ENCODE results near the gene FOXD4.
"Not testable (repeated sequence)": the region's sequence is repeated elsewhere in the genome, so short reads cannot be mapped to it uniquely, and the experiment has no call there.

The FOXD4 gene

DNA sequence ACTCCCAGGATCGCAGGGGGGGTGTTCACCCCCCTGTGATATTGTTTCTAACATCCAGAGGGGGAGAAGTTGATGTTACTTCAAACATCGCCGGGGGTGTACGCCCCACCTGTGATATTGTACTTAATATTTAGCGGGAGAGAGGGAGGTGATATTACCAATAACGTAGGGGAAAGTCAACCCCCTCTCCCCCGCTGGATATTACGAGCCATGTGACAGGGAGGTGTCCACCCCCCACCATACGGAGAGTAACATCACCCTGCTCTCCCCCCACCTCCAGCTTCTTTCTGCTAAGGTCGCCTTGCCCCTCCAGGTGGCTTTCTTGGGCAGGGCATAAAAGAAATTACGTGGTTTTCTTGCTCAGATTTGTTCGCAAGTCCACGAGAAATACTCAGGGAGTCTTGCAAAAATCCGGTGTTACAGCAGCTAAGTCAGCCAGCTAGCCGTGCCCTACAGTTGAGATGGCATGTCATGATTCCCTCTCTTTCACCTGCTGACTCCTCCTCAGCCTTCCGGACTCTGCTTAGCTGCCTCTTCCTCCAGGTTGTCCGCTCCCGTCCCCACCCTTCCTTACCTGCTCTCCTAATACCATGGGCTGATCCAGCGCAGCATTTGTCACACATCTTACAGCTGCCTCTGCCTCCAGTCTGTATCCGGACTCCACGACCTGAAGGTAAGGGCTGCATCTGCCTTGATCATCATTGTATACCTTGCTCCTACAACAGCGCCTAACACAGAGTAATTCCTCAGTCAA lies 9.3 kb downstream of the FOXD4 start:
- H3K9me3 ChIP-seq (ENCODE audit: control insufficient read depth, insufficient read depth, low read length); H3K4me1 ChIP-seq (ENCODE audit: insufficient read depth, low read length); H3K36me3 ChIP-seq (ENCODE audit: insufficient read depth, low read length); H3K9ac ChIP-seq (ENCODE audit: low read depth, low read length): not testable (repeated sequence)

DNA sequence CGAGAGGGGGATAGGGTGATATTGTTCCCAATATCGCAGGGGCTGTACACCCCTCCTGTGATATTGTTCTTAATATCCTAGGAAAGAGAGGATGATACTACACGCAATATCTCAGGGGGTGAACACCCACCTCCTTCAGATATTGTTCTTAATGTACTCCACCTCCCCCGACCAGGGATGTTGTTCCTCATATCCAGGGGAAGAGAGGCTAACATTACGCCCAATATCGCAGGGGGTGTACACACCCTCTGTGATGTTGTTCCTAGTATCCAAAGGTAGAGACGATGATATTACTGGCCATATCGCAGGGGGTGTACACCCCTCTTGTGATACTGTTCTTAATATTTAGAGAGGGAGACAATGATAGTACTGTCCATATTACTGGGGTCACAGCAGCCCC lies 12.2 kb downstream of the FOXD4 start:
- not testable (repeated sequence) for H3K36me3 ChIP-seq (ENCODE audit: insufficient read depth, low read length); H3K9ac ChIP-seq (ENCODE audit: low read depth, low read length); H3K4me1 ChIP-seq (ENCODE audit: insufficient read depth, low read length); H3K9me3 ChIP-seq (ENCODE audit: control insufficient read depth, insufficient read depth, low read length)

DNA sequence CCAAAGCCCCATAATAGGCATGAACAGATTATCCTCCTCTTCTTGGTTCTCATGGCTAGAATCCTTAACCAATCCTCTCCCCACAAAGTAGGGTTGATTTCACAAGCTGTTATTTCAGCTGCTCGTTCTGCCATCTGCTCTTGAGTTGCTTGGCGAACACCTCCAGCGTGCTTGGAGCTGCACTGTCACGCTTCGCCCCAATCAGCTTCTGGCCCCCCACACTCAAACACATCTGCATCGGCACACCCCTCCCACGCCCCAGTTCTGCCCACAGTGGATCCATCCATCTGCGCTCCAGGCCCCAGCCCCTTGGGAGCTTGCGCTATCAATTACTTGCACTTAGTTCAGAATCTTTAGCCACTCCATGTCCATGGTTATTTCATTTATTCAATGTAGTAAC lies 17.8 kb downstream of the FOXD4 start:
- not testable (repeated sequence) for H3K36me3 ChIP-seq (ENCODE audit: insufficient read depth, low read length); H3K4me1 ChIP-seq (ENCODE audit: insufficient read depth, low read length); H3K9ac ChIP-seq (ENCODE audit: low read depth, low read length); H3K9me3 ChIP-seq (ENCODE audit: control insufficient read depth, insufficient read depth, low read length)

DNA sequence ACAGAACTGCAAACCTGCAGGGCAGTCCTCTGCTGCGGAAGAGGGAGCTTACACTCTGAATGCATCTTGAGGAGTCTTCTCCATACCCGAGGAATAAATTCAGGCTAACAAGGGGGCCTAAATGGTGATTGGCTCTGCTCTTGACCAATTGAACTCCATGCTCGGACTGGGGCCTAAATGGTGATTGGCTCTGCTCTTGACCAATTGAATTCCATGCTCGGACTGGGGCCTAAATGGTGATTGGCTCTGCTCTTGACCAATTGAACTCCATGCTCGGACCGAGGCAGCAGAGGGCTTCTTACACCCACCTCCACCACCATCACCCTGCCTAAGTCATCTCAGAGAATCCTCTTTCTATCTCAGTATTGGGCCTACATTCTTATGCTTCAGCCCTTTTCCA lies 18.4 kb downstream of the FOXD4 start:
- H3K36me3 ChIP-seq (ENCODE audit: insufficient read depth, low read length); H3K9me3 ChIP-seq (ENCODE audit: control insufficient read depth, insufficient read depth, low read length); H3K9ac ChIP-seq (ENCODE audit: low read depth, low read length); H3K4me1 ChIP-seq (ENCODE audit: insufficient read depth, low read length): not testable (repeated sequence)

DNA sequence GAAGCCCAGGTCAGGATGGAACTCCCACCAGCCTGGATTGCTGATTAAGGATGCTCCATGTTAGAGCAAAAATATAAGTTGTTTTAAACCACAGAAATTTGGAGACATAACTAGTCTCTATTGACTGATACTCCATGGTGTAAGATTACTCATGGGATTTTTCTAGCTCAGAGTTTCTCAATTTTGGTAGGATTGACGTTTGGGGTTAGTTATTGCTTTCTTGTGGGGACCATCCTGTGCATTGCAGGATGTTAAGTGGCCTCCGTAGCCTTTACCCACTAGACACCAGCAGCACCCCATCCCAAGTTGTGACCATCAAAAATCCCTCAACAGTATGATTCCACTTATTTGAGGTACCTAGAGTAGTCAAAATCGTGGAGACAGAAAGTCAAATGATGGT lies 19.4 kb downstream of the FOXD4 start:
- not testable (repeated sequence) for H3K36me3 ChIP-seq (ENCODE audit: insufficient read depth, low read length); H3K9me3 ChIP-seq (ENCODE audit: control insufficient read depth, insufficient read depth, low read length); H3K4me1 ChIP-seq (ENCODE audit: insufficient read depth, low read length); H3K9ac ChIP-seq (ENCODE audit: low read depth, low read length)

DNA sequence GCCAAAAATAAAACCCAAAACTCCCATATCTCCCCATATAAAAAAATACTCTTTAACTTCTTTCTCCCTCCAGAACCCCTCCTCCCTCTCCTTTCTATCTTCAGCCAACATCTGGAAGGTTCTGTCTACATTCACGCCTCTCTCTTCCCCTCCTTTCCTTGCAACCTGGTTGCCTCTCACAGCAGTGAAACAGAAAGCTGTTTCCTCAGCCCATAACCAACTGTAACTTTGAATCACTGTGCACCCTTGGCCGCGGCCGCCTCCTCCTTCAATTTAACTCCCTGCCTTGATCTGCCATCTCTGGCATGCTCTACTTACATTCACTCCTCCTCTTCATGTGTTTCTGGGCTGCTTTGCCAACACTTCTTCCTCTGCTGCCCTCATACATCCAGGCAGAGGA lies 23.2 kb downstream of the FOXD4 start:
- not testable (repeated sequence) for H3K36me3 ChIP-seq (ENCODE audit: insufficient read depth, low read length); H3K9me3 ChIP-seq (ENCODE audit: control insufficient read depth, insufficient read depth, low read length); H3K4me1 ChIP-seq (ENCODE audit: insufficient read depth, low read length); H3K9ac ChIP-seq (ENCODE audit: low read depth, low read length)

DNA sequence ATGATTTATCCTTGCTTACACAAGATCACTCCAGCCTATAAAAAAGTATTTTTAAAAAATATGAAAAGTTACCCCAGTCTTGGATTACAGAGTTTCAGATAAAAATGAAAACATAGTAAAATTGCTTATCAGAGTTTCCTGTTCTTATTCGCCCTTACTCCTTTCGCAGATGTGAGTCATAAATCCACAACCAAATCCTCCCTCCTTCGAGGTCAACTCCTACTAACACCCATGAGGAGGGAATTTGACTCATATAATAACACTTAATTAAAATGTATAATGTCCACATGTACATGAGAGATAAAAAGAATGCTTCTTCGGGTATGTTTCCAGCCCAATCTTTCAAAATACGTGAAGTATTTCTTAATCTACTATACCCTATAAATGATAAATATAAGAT lies 23.9 kb downstream of the FOXD4 start:
- H3K9me3 ChIP-seq (ENCODE audit: control insufficient read depth, insufficient read depth, low read length); H3K4me1 ChIP-seq (ENCODE audit: insufficient read depth, low read length); H3K36me3 ChIP-seq (ENCODE audit: insufficient read depth, low read length); H3K9ac ChIP-seq (ENCODE audit: low read depth, low read length): not testable (repeated sequence)

DNA sequence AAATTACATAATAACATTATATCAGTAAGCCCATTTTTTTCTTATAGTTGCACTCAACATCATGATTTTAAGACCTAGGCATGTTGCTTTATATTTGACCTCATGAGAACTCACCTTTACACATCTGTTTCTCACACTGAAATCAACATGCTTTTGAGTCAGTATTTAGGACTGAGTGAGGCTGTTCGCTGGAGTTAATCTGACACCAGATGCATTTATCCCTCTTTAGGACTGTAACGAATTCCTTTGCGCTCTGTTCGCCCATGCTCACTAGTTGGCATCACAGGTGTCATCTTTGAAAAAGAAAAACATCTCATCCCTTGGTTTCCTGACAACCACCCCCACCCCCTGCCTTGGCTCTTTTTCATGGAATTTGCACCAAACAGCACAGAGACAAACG lies 24.3 kb downstream of the FOXD4 start:
- H3K9me3 ChIP-seq (ENCODE audit: control insufficient read depth, insufficient read depth, low read length); H3K9ac ChIP-seq (ENCODE audit: low read depth, low read length): not testable (repeated sequence)

DNA sequence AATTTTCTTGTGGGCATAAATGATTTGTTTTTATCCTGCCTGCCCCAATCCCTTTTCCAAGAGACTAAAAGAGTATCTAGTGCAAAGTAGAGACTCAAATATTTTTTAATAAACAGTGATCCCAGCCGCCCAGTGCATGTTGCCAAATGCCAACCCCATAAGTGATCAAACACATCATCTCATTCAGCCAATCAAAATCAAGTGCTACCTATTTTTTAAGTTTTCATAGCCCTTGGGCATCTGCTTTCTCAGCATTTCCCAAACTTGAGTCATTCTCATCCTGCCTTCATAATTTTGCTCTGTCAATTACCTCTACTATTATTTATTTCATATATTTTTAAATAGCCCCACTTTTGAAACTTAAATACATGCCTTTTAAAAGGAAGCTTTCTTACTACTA lies 27.4 kb downstream of the FOXD4 start:
- not testable (repeated sequence) for H3K36me3 ChIP-seq (ENCODE audit: insufficient read depth, low read length); H3K4me1 ChIP-seq (ENCODE audit: insufficient read depth, low read length)

More for the DNA sequence above, 24.3 kb downstream of the FOXD4 start:
- not testable (repeated sequence) for H3K4me1 ChIP-seq (ENCODE audit: insufficient read depth, low read length); H3K36me3 ChIP-seq (ENCODE audit: insufficient read depth, low read length)

DNA sequence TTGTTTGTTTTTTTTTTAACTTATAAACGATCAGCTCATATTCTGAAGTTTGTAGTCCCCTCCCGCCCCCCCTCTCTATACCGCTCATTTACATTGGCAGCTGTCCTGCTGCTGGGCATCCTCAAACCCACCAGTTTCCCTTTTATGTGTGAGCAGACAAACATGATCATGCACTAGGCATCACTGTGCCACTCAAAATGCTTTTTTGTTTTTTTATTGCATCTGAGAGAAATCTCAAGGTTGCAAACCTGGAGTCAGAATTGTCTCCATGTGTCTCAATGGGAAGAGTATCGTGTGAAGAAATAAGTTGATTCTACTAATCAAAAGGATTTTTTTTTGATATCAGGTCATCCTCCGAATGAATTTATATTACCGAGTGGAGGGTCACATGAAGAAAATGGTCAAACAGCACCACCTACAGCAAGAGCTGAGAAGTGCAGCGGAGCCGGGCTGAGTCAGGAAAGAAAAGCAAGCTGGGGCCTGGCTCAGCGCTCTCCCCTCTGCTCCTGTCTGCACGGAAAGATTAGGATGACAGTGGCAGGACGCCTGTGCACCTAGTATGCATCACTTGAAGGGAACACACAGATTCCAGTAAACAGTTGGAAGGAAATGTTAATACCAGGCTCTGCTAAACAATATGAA lies 29.7 kb downstream of the FOXD4 start:
- H3K9me3 ChIP-seq (ENCODE audit: control insufficient read depth, insufficient read depth, low read length); H3K36me3 ChIP-seq (ENCODE audit: insufficient read depth, low read length); H3K9ac ChIP-seq (ENCODE audit: low read depth, low read length); H3K4me1 ChIP-seq (ENCODE audit: insufficient read depth, low read length): not testable (repeated sequence)

More for the DNA sequence above, 27.4 kb downstream of the FOXD4 start:
- H3K9ac ChIP-seq (ENCODE audit: low read depth, low read length); H3K9me3 ChIP-seq (ENCODE audit: control insufficient read depth, insufficient read depth, low read length): not testable (repeated sequence)

DNA sequence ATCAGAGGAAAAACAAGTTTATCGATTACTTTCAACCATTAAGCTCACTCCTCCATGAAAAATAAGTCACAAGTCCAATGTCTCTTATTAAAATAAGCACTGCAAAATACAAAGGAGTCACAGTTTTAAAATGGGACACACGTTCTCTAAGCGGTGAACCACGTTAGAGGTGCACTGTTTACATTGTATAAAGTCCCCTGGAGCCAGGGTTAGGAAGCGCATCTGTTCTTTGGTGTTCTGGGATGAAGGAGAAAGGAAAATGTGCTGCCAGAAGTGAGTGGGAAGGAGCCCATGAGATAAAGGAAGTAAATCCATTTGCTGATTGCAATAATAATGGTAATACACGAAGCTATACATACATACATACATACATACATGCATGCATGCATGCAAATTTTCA lies 30.4 kb downstream of the FOXD4 start:
- not testable (repeated sequence) for H3K9ac ChIP-seq (ENCODE audit: low read depth, low read length); H3K9me3 ChIP-seq (ENCODE audit: control insufficient read depth, insufficient read depth, low read length); H3K36me3 ChIP-seq (ENCODE audit: insufficient read depth, low read length); H3K4me1 ChIP-seq (ENCODE audit: insufficient read depth, low read length)

DNA sequence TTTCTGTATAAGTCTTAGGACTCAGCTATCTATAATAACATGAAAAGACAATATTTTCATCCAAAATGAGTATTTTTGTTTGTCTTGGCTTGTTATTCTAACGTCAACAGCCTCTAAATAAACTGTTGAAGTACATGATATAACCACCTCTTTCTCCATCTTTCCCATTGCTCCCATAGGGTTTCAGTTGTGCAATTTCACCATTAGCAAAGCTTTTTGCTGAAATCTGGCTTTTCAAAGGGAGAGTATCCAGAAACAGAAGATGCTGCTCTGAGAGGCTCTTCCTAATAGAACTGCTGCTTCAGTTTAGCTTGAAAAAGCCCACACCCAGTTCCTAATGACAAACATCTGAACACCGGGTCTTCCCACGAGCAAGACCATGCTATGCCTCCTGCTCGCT lies 31.1 kb downstream of the FOXD4 start:
- H3K36me3 ChIP-seq (ENCODE audit: insufficient read depth, low read length); H3K9me3 ChIP-seq (ENCODE audit: control insufficient read depth, insufficient read depth, low read length); H3K9ac ChIP-seq (ENCODE audit: low read depth, low read length); H3K4me1 ChIP-seq (ENCODE audit: insufficient read depth, low read length): not testable (repeated sequence)

DNA sequence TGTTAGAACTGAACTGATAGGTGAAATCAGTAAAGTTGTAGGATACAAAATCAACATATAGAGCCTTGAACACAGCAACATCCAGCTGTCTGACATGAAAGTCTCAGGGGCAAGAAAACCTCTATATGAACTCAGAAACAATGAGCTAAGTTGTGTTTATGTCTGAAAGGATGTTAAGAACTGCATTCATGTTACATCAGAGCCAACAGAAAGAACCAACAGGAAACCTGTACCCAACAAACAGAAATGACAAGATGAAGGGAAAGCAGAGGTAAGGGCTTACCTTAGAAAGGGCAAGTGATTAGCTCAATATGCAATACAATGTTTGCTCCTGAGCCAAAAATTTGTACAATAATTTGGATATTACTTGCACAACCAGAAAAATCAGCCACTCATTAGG lies 31.5 kb downstream of the FOXD4 start:
- H3K4me1 ChIP-seq (ENCODE audit: insufficient read depth, low read length); H3K36me3 ChIP-seq (ENCODE audit: insufficient read depth, low read length); H3K9me3 ChIP-seq (ENCODE audit: control insufficient read depth, insufficient read depth, low read length); H3K9ac ChIP-seq (ENCODE audit: low read depth, low read length): not testable (repeated sequence)

DNA sequence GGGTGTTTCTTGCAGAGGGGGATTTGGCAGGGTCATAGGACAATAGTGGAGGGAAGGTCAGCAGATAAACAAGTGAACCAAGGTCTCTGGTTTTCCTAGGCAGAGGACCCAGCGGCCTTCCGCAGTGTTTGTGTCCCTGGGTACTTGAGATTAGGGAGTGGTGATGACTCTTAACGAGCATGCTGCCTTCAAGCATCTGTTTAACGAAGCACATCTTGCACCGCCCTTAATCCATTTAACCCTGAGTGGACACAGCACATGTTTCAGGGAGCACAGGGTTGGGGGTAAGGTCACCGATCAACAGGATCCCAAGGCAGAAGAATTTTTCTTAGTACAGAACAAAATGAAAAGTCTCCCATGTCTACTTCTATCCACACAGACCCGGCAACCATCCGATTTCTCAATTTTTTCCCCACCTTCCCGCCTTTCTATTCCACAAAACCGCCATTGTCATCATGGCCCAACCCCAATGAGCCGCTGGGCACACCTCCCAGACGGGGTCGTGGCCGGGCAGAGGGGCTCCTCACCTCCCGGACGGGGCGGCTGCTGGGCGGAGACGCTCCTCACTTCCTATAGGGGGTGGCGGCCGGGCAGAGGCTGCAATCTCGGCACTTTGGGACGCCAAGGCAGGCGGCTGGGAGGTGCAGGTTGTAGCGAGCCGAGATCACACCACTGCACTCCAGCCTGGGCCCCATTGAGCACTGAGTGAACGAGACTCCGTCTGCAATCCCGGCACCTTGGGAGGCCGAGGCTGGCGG lies 35.1 kb downstream of the FOXD4 start:
- not testable (repeated sequence) for H3K9ac ChIP-seq (ENCODE audit: low read depth, low read length); H3K9me3 ChIP-seq (ENCODE audit: control insufficient read depth, insufficient read depth, low read length); H3K36me3 ChIP-seq (ENCODE audit: insufficient read depth, low read length); H3K4me1 ChIP-seq (ENCODE audit: insufficient read depth, low read length)

DNA sequence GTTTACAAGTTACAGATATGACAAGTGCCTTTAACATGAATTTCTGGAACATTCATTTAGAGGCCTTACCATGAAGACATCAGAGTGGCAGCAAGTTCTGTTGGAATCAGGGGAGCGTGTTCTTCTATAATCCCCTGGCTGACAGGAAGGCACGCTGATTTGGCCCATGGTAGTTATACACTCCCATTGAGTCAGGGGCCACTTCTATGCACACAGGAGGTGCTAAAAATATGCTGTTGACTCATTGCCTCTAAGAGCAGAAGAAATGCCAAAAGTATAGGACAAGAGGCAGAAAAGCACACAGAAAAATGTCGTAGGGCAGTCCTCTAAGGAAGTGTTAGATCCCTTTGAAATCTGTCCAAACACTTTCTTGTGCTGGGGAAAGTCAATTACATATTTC lies 39.9 kb downstream of the FOXD4 start:
- H3K36me3 ChIP-seq (ENCODE audit: insufficient read depth, low read length); H3K9me3 ChIP-seq (ENCODE audit: control insufficient read depth, insufficient read depth, low read length); H3K4me1 ChIP-seq (ENCODE audit: insufficient read depth, low read length); H3K9ac ChIP-seq (ENCODE audit: low read depth, low read length): not testable (repeated sequence)

Measured in ES-I3 (cell line).